Astrocyte of the spinal cord (primary cell): ENCODE results near the gene PSMA2.
A peak's percentile ranks its signal among the peaks of the same experiment; 100 is the strongest.

Source experiments
- DNase-seq: peaks from one replicate; pipeline ENCODE4 v3.0.0; 2011; ENCODE audit warnings: low read depth, low spot score
- H3K4me3 ChIP-seq: 2 replicates; pipeline ENCODE4 v1.5.1; 2011; ENCODE audit warnings: low read depth, mild to moderate bottlenecking, low read length, moderate library complexity
- in situ Hi-C: cut with HindIII; loops from 2 replicates; pipeline ENCODE4 v1.10.0; 2017; ENCODE audit warnings: low sequenced_read_pairs
- TF ChIP-seq, protein P1 (sequence below): IDR thresholded peaks from 2 replicates; pipeline ENCODE4 v1.5.1; 2012; ENCODE audit warnings: low read depth, mild to moderate bottlenecking, low read length, inconsistent platforms

Gene PSMA2

GRCh38 chr7:42931834-42932651, at the start of gene PSMA2, which contains the start of gene MRPL32:
PSMA2 (minus strand) TSS chr7:42932174; CDS start chr7:42932158, 16 bp downstream.
MRPL32 (plus strand) TSS chr7:42932376; CDS start chr7:42932387, 11 bp downstream.
- TF ChIP-seq, protein P1, sequence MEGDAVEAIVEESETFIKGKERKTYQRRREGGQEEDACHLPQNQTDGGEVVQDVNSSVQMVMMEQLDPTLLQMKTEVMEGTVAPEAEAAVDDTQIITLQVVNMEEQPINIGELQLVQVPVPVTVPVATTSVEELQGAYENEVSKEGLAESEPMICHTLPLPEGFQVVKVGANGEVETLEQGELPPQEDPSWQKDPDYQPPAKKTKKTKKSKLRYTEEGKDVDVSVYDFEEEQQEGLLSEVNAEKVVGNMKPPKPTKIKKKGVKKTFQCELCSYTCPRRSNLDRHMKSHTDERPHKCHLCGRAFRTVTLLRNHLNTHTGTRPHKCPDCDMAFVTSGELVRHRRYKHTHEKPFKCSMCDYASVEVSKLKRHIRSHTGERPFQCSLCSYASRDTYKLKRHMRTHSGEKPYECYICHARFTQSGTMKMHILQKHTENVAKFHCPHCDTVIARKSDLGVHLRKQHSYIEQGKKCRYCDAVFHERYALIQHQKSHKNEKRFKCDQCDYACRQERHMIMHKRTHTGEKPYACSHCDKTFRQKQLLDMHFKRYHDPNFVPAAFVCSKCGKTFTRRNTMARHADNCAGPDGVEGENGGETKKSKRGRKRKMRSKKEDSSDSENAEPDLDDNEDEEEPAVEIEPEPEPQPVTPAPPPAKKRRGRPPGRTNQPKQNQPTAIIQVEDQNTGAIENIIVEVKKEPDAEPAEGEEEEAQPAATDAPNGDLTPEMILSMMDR = no peak
- H3K4me3 ChIP-seq = peak within 1 kb of the TSS; percentile 96
- DNase-seq = peak; percentile 98
- in situ Hi-C loops = no loop called here

DNA sequence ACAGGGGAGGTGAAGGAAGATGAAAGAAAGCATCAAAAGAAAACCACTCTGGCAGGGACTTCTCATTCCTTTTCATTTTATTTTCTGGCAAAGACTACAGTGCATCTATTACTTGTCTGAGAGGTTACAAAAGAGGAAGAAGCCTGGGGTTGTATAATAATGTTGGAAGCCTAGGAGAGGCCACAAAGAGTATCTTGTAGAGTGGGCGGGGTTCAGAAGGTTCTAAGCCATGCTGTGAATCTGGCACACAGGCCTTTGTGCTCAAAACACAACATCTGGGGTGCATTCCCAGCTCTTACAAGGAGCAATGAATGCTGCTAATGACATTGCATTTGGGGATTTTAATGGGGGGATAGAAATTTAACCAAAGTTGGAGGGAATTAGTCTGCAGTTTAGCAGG, 49.6 kb upstream of the PSMA2 start:
- H3K4me3 ChIP-seq = no peak overlapping the region
- TF ChIP-seq, protein P1 = no peak
- DNase-seq = no peak
- in situ Hi-C loops = no loop called here

GRCh38 chr7:42980514-42980913, 48.5 kb upstream of the PSMA2 start:
- TF ChIP-seq, protein P1 = no peak
- DNase-seq = no peak
- no peak overlapping the region for H3K4me3 ChIP-seq
- in situ Hi-C loops = no loop called here

GRCh38 chr7:42980084-42980483, 48.1 kb upstream of the PSMA2 start:
- DNase-seq = no peak
- in situ Hi-C loops = no loop called here
- TF ChIP-seq, protein P1 = no peak
- no peak overlapping the region for H3K4me3 ChIP-seq

DNA sequence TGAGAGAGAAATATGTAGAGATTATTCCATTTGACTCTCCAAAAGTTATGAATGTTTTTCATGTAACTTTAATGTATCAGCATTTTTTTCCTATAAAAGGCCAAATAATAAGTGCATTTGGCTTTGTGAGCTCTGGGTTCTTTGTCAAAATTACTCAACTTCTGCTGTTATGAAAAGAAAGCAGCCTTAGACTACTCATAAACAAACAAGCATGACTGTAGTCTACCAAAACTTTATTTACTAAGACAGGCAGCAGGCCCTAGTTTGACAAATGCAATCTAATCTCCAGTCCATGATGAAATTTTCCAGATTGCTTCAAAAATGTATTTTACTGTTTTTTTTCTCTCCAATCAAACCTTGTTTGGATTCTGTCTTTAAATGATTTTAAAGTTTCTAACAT, 46.5 kb upstream of the PSMA2 start:
- TF ChIP-seq, protein P1 = no peak
- in situ Hi-C loops = no loop called here
- no peak for DNase-seq
- no peak overlapping the region for H3K4me3 ChIP-seq

DNA sequence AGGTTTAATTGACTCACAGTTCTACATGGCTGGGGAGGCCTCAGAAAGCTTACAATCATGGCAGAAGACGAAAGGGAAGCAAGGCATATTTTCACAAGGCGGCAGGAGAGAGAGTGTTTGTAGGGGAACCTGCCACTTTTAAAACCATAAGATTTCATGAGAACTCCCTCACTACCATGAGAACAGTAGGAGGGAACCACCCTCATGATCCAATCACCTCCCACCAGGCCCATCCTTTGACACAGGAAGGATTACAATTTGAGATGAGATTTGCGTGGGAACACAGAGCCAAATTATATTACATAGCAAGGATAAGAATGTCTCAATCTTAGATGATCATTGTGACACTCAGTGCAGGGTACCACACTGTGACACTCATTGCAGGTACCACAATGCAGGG, 44.4 kb upstream of the PSMA2 start:
- in situ Hi-C loops = no loop called here
- TF ChIP-seq, protein P1 = no peak
- no peak for DNase-seq
- H3K4me3 ChIP-seq = no peak overlapping the region
